Right cardiac atrium (tissue), 5 donors: ENCODE data around the gene CMSS1. TPM values are rescaled to one million over a fixed set of nuclear protein-coding genes. Genes with fewer than 3 reads are reported as not detected.

ENCODE experiments used
- ATAC-seq, 2 donors: fragments of 200-7000 bp; cut with Tn5 transposase; one replicate each; pipeline versions ENCODE4 v1.8.0 to v1.9.1; 2020; ENCODE audit warnings: moderate library complexity in 2 of 2, mild to moderate bottlenecking in 1 of 2
- DNase-seq, 3 donors: peaks; one replicate each; pipeline ENCODE4 v3.0.0-alpha.2; 2020
- H3K27ac ChIP-seq: one replicate; pipeline ENCODE4 v1.5.1; 2013; ENCODE audit warnings: mild to moderate bottlenecking, low read length, control low read depth, moderate library complexity
- H3K27me3 ChIP-seq: one replicate; pipeline ENCODE4 v1.6.1; 2013; ENCODE audit not compliant: control insufficient read depth, insufficient read depth
- H3K4me1 ChIP-seq: one replicate; pipeline ENCODE4 v1.6.1; 2013; ENCODE audit warnings: low read length; ENCODE audit not compliant: control insufficient read depth, insufficient read depth
- H3K4me3 ChIP-seq: one replicate; pipeline ENCODE4 v1.5.1; 2013; ENCODE audit warnings: low read length, control low read depth
- H3K9me3 ChIP-seq: one replicate; pipeline ENCODE4 v1.6.1; 2013; ENCODE audit warnings: low read length; ENCODE audit not compliant: control insufficient read depth
- WGBS: extraction: QIAGEN DNeasy Blood & Tissue Kit; methylation state at CpG from one replicate; pipeline ENCODE4 v1.1.7; 2013; 5-methylcytosine and 5-hydroxymethylcytosine counted together
- intact Hi-C, 4 donors: fragments of 100-400 bp; cut with DNase I; formaldehyde crosslinking; loops; one replicate each; pipeline versions ENCODE4 v1.11.0 to v1.14.0; 2022 to 2023
- polyA plus RNA-seq: library from polyadenylated mRNA; stranded (reverse); fragments of 200-250 nt; gene quantifications from one replicate; pipeline ENCODE4 v1.2.3, GENCODE V29; 2013
- total RNA-seq, 4 donors: library from RNA; stranded (reverse); fragmentation: NEBNext Ultra II Directional; extraction: Animal tissue kit (Norgen Biotek cat#: 25700); gene quantifications; one replicate each; pipeline ENCODE4 v1.2.1, GENCODE V29; 2021
- donor health status: healthy with polysubstance abuse.
- donor health status: DM: no; HTN: yes; CAD: no.
- donor health status: DM: no; HTN: no; CAD: no.
- donor health status: DM: no; HTN: yes; CAD: no; lungs with severe emphysema.
- donor health status: DM: yes; HTN: yes; CAD: no.

Gene CMSS1
- total and polyA plus RNA-seq, 5 donors = 18.9 to 33.8 (median 26.6) TPM

DNA sequence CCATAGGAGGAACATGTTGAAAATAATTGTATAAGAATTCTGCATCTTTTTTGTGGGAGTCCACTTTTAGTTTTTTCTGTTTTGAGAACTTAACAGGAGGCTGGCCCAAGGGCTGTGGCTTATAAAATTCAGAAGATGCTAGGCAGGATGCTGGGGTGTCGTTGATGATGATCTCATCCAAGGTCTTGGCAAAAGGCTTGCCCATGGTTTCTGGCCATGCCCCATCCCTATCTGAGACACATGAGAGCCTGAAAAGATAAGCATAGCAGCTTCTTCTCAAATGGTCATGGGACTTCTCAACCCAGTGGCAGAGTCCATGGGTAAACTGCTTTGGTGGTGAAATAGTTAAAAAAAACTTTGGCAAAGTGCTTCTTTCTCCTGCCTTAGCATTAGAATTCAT is 35.2 kb downstream of the CMSS1 start:
- peaks cover 2% of the 10 kb centered on the region for H3K4me1 ChIP-seq
- no peaks in the 10 kb centered on the region for H3K9me3 ChIP-seq
- ATAC-seq = no peak
- H3K27me3 ChIP-seq = no peaks in the 10 kb centered on the region
- DNase-seq = no peak
- H3K4me3 ChIP-seq = no peak overlapping the region
- 38% methylated on average over 1 of the region's 1 CpG for WGBS
- intact Hi-C loops = no loop called here
- no peak overlapping the region for H3K27ac ChIP-seq

DNA sequence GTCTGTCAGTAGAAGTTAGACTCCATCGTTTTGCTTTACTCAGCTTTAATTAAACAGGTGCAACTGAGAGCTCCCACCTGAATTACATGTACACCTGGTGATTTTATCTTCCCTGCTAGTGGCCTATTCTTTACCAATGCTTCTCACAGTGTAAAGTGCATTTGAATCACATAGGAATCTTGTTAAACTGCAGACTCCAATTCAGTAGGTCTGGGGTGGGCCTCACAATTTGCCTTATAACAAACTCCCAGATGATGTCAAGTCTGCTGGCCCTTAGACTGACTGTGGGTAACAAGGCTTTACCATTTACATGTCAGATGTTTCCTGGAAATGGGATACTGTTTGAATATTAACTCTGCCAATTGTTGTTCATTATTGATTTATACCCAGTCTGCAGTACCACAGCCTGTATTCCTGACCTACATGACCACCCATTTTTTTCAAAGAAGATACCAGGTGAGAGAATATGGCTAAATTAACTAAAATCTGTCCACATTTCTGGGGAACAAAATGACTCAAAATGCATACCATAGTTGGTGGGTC is 37.2 kb downstream of the CMSS1 start:
- no peaks in the 10 kb centered on the region for H3K27me3 ChIP-seq
- DNase-seq = no peak
- no peaks in the 10 kb centered on the region for H3K9me3 ChIP-seq
- intact Hi-C loops = no loop called here
- H3K4me1 ChIP-seq = peaks cover 2% of the 10 kb centered on the region
- no peak for ATAC-seq
- 75% methylated on average over 1 of the region's 1 CpG for WGBS
- no peak overlapping the region for H3K27ac ChIP-seq
- no peak overlapping the region for H3K4me3 ChIP-seq

DNA sequence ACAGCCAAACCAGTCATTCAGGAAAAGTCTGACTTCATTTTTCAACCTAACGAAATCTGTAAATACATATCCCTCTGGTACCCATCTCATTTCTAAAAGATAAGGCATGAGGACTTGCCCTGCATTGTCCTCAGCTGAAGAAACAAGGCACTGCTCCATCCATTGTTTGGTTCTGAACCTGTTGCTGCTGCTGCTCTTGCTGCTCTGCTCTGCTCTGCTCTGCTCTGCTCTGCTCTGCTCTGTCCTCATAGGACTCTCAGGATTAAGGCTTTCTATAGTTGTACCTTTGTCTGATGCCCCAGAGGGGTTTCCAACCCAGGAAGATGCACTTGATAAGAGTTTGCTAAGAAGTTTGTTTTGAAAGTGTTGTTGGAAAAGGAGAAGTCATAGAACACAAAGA is 38.2 kb downstream of the CMSS1 start:
- 84% methylated on average over 1 of the region's 1 CpG for WGBS
- Histone ChIP-seq H3K4me1 (no peaks in the 10 kb centered on the region), H3K9me3 (no peaks in the 10 kb centered on the region), H3K4me3 (no peak overlapping the region), H3K27ac (no peak overlapping the region), H3K27me3 (no peaks in the 10 kb centered on the region)
- DNase-seq (no peak), ATAC-seq (no peak)
- intact Hi-C loops = no loop called here

DNA sequence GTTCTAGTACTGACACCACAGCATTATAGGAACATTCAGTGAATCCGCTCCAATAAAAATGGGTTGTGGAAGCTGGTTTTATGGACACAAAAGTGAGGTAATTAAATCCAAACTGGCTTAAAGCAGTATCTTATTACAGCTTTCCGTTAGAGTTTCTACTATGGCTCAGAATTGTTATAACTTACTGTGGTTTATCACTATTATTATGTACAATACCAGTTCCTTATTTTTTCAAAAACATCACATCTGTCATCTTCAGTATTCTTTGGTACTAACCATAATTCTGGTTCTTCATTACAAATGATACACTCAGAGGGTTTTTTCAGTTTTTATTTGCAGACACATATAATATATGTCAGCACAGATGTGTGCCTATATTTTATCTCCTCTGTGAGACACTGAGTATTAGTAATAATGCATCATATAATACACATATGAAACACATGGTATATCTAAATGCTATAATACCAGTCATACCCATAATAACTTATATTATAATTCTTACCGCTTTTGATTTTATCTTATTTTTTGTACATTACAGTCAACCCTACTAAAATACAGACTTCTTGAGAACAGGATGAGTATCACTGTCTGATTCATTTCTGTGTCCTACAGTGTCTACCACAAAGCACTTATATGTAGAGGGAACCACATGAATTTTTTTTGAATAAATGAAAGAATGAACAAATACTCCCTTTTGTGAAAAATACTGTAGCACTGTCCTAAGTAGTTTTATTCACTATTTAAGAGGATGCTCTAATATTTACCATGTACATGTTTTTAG is 39.0 kb downstream of the CMSS1 start:
- intact Hi-C loops = no loop called here
- DNase-seq = no peak
- WGBS = 84% methylated on average over 3 of the region's 3 CpGs
- ATAC-seq = no peak
- H3K4me1 ChIP-seq = no peaks in the 10 kb centered on the region
- no peak overlapping the region for H3K4me3 ChIP-seq
- H3K9me3 ChIP-seq = no peaks in the 10 kb centered on the region
- no peaks in the 10 kb centered on the region for H3K27me3 ChIP-seq
- no peak overlapping the region for H3K27ac ChIP-seq

DNA sequence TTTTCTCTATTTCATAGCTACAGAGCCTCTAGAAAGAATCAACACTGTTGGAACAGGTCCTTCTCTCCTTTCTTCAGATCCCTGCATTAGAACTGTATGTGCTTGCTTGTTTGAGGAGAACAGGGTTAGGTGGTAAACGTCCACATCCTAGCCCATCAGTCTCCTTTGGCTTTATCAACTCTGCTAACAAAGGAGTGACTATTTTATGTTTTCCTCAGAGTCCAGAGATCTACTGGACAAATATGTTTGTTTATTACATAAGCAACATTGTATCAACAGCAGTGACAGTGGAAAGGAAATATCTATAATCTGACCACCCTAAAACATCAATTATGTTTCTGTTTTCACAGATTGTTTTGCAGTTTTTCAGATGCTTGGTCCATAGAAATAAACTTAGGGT is 39.6 kb downstream of the CMSS1 start:
- intact Hi-C loops = no loop called here
- H3K9me3 ChIP-seq = no peaks in the 10 kb centered on the region
- no peak overlapping the region for H3K4me3 ChIP-seq
- 44% methylated on average over 1 of the region's 1 CpG for WGBS
- DNase-seq (no peak), ATAC-seq (no peak)
- H3K27ac ChIP-seq = no peak overlapping the region
- H3K4me1 ChIP-seq = no peaks in the 10 kb centered on the region
- H3K27me3 ChIP-seq = no peaks in the 10 kb centered on the region

DNA sequence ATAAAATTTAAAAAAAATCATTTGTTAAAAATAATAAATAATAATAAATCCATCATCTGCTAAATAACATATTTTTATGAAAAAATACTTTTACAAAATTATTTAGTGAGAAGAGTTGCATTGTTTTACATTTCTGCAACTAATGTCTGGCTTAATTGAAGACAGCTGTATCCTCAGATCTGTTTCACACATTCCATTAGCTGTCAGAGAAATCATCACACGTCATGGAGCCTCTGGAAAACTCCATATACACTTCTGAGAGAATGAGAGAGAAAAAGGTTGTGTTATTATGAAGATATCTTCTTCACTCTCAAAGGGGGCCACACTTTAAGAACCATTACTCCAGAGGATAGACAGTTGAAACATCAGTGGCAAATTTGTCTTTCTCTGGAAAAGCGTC is 40.8 kb downstream of the CMSS1 start:
- 52% methylated on average over 2 of the region's 2 CpGs for whole genome bisulfite sequencing
- H3K27ac ChIP-seq = peak overlapping the region; percentile 48
- intact Hi-C loops = no loop called here

DNA sequence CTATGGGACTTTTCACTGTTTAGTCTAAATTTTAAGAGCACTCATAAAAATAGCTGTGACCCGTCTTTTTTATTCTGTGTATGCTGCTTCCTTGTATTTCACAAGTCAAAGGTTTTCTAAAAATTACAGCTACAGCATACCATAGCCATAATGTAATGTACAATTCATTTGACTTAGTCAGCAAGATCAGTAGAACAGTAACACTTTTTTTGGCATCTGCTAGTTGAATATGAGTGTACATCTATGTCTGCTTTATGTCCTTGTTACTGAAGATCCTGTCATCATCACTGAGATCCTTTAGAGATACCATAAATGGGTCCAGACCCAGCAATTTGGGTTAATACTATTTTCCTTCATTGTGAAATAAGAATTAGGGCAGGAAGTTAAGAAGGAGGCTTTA is 42.2 kb downstream of the CMSS1 start:
- peak; percentile 38 to 39 for ATAC-seq

More for the DNA sequence above, 40.8 kb downstream of the CMSS1 start:
- ATAC-seq (no peak), DNase-seq (no peak)
- H3K9me3 ChIP-seq = no peaks in the 10 kb centered on the region
- H3K27me3 ChIP-seq = no peaks in the 10 kb centered on the region
- H3K4me1 ChIP-seq = peaks cover 3% of the 10 kb centered on the region
- no peak overlapping the region for H3K4me3 ChIP-seq

DNA sequence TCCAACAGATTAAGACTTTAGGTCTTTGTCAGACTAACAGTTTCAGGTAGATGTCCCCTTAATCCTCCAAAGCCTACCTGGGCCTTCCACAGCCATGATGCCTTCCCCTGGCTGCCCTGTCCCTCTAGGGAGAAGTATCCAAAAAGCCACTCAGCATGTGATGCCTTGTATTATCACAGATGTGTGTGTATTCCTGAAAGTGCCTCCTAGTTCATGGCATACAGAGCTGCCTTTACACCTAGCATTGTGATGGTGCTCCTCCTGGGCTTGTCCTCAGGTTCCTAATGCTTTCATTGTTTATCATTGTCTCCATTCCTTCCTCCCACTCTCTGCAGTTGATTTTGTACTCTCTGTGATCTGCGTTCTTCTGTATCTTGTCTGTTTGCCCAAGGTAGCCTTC is 43.6 kb downstream of the CMSS1 start:
- no peaks in the 10 kb centered on the region for H3K27me3 ChIP-seq
- DNase-seq (no peak), ATAC-seq (no peak)
- H3K4me1 ChIP-seq = peaks cover 5% of the 10 kb centered on the region
- H3K27ac ChIP-seq = no peak overlapping the region
- H3K9me3 ChIP-seq = no peaks in the 10 kb centered on the region
- 86% methylated on average over 1 of the region's 1 CpG for WGBS
- intact Hi-C loops = no loop called here
- no peak overlapping the region for H3K4me3 ChIP-seq

More for the DNA sequence above, 42.2 kb downstream of the CMSS1 start:
- no peak overlapping the region for H3K27ac ChIP-seq
- intact Hi-C loops = no loop called here
- peaks cover 5% of the 10 kb centered on the region for H3K4me1 ChIP-seq
- H3K4me3 ChIP-seq = no peak overlapping the region
- no peak for DNase-seq
- no peaks in the 10 kb centered on the region for H3K27me3 ChIP-seq
- H3K9me3 ChIP-seq = no peaks in the 10 kb centered on the region
- WGBS = 26% methylated on average over 1 of the region's 1 CpG

DNA sequence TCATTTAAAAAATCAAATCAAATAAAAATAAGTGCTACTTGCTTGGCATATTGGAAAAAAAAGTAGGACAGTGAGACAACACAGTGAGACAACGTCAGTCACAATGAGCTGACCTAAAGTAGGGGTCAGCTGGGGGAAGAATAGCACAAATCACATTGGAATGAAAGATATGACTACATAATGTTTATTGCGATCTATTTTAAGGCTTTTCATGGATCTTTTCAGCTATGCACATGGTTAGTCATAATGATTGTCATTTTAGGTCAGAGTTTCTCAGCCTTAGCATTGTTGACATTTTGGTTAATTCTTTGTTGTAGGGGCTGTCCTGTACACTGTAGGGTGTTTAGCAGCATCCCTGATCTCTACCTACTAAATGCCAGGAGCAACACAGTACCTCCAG is 44.5 kb downstream of the CMSS1 start:
- intact Hi-C loops = no loop called here
- Histone ChIP-seq H3K27ac (no peak overlapping the region), H3K27me3 (no peaks in the 10 kb centered on the region), H3K4me1 (peaks cover 5% of the 10 kb centered on the region), H3K4me3 (no peak overlapping the region), H3K9me3 (no peaks in the 10 kb centered on the region)
- ATAC-seq (no peak), DNase-seq (no peak)
- WGBS = 53% methylated on average over 2 of the region's 2 CpGs

DNA sequence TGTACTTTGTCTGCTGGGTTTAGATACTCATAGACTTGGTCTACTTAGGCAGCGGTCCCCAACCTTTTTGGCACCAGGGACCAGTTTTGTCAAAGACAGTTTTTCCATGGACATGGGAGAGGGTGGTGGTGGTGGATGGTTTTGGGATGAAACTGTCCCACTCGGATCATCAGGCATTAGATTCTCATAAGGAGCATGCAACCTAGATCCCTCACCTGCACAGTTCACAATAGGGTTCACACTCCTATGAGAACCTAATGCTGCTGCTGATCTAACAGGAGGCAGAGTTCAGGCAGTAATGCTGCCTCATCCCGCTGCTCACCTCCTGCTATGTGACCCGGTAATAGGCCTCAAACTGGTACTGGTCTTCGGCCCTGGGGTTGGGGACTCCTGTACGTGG is 45.3 kb downstream of the CMSS1 start:
- intact Hi-C loops = no loop called here
- DNase-seq (no peak), ATAC-seq (no peak)
- WGBS = 83% methylated on average over 6 of the region's 6 CpGs
- H3K27me3 ChIP-seq = no peaks in the 10 kb centered on the region
- H3K4me3 ChIP-seq = no peak overlapping the region
- no peaks in the 10 kb centered on the region for H3K9me3 ChIP-seq
- H3K27ac ChIP-seq = no peak overlapping the region
- peaks cover 5% of the 10 kb centered on the region for H3K4me1 ChIP-seq

DNA sequence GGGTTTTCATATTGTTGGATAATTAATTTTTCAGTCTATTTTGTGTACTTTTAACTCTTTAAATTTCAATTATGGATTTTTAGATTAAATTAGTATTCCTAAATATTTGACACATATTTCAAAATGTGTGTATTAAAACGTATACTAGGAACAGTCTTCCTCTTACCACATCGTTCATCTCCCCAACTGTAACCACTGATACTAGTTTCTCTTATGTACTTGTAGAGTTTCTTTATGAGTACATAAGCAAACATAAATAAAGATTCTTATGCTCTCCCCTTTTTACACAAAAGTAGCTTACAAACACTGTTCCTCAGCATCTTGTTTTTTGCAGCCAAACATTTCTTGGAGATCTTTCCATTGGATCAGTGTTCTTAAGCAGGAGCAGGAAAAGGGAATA is 45.9 kb downstream of the CMSS1 start:
- WGBS = 70% methylated on average over 2 of the region's 2 CpGs
- Histone ChIP-seq H3K4me3 (no peak overlapping the region), H3K27me3 (no peaks in the 10 kb centered on the region), H3K9me3 (no peaks in the 10 kb centered on the region), H3K4me1 (peaks cover 5% of the 10 kb centered on the region), H3K27ac (no peak overlapping the region)
- intact Hi-C loops = no loop called here
- ATAC-seq = no peak
- DNase-seq = no peak
